IPS-18c (cell line): Measurements from ENCODE around the gene BOLA3.
"Not testable (repeated sequence)": the region's sequence is repeated elsewhere in the genome, so short reads cannot be mapped to it uniquely, and the experiment has no call there.

Experiments used
- H3K4me3 ChIP-seq: 2 replicates; pipeline ENCODE4 v1.7.0; 2013; ENCODE audit warnings: low read depth, mild to moderate bottlenecking, low read length, moderate library complexity; ENCODE audit not compliant: insufficient read depth
- H3K9me3 ChIP-seq: one replicate; pipeline ENCODE4 v1.6.1; 2013; ENCODE audit warnings: mild to moderate bottlenecking, low read length, moderate library complexity; ENCODE audit not compliant: control insufficient read depth, insufficient read depth

BOLA3 gene

DNA sequence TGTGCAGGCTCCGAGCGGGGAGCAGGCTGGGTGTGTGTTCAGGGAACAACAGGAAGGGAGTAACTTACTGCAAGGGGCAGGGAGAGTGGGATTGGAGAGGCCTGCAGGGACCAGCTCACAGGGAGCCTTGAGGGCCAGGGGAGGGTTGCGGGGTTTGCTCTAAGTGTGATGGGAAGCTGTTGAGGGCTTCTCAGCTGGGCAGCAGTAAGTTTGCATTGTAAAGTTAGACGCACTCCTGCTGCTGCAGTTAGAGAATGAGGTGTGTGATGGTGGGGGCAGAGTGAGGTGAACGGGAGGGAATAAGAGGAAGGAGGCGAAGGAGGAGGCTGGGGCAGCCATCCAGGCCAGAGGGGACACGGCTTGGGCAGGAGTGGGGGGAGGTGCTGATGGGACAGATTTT, 53.4 kb downstream of the BOLA3 start:
- H3K4me3 ChIP-seq: no peak overlapping the region

DNA sequence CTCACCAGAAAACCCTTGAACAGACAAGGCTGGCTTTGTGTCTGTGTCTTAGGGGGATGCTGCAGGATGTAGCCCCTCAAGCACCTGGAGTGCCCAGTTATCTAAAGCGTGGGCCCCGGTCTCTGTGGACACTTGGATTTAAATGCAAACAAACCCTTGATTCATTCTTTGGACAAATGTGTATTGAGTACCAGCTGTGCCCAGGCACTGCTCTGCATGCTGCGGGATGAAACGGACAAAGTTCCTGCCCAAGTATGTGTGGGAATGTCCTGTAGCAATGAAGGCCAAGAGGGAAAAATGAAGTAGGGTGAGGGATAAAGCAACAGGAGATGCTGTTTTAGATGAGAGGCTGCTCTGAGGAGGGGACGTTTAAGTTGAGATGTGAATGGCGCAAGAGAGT, 53.9 kb downstream of the BOLA3 start:
- Histone ChIP-seq H3K9me3 (no peaks in the 10 kb centered on the region), H3K4me3 (no peak overlapping the region)

More for the DNA sequence above, 53.4 kb downstream of the BOLA3 start:
- no peaks in the 10 kb centered on the region for H3K9me3 ChIP-seq

DNA sequence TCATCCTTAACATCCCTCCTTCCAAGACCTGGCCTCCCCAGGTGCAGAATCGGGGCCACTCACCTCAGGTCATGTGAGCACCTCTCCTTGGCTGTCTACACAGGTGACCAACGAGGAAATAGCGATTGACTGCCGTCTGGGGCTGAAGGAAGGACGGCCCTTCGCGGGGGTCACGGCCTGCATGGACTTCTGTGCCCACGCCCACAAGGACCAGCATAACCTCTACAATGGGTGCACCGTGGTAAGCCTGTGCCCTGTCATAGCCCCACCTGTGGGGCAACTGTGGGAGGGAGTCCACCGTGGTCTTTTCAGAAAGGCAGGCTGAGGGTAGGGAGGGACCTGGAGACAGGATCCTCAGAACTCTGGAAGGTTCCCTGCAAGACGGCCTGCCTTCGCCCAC, 54.3 kb downstream of the BOLA3 start:
- Histone ChIP-seq H3K9me3 (no peaks in the 10 kb centered on the region), H3K4me3 (no peak overlapping the region)

DNA sequence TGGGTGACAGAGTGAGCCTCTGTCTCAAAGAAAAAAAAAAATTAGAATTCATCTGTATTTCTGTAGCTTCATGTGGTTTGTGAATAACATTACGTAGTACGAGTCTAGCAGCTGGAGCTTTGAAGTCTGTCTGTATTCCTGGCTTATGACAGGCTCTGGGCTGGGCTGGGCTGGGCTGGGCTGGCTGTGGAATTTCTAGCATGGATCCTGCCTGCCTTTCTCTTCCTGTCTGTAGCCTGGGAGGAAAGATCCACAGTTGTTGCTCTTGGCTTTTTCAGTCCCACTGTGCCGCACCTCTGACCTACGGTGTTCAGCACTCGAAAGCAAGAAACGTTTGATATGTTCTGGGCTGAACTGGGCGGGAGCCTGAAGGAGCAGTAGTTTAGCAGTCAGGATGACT, 55.4 kb downstream of the BOLA3 start:
- no peak overlapping the region for H3K4me3 ChIP-seq

DNA sequence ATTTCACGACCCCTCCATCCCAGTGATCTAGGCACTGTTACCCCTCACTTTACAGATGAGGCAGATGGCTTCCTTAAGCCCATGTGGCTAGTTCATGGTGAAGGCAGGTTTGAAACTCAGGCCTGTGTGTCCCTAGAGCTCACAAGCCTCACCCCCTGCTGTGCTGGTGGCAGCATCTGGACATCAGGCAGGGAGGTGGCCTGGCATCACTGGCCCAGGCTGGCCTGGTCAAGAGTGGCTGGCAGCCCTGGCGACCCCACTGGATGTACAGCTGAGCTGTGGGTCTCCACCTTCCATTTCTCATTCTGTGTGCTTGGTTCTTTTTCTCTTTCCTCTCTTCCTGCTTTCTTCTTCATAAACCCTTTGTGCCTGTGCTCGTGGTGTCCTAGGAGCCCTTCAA, 56.3 kb downstream of the BOLA3 start:
- no peak overlapping the region for H3K4me3 ChIP-seq
- no peaks in the 10 kb centered on the region for H3K9me3 ChIP-seq

More for the DNA sequence above, 55.4 kb downstream of the BOLA3 start:
- H3K9me3 ChIP-seq: no peaks in the 10 kb centered on the region

DNA sequence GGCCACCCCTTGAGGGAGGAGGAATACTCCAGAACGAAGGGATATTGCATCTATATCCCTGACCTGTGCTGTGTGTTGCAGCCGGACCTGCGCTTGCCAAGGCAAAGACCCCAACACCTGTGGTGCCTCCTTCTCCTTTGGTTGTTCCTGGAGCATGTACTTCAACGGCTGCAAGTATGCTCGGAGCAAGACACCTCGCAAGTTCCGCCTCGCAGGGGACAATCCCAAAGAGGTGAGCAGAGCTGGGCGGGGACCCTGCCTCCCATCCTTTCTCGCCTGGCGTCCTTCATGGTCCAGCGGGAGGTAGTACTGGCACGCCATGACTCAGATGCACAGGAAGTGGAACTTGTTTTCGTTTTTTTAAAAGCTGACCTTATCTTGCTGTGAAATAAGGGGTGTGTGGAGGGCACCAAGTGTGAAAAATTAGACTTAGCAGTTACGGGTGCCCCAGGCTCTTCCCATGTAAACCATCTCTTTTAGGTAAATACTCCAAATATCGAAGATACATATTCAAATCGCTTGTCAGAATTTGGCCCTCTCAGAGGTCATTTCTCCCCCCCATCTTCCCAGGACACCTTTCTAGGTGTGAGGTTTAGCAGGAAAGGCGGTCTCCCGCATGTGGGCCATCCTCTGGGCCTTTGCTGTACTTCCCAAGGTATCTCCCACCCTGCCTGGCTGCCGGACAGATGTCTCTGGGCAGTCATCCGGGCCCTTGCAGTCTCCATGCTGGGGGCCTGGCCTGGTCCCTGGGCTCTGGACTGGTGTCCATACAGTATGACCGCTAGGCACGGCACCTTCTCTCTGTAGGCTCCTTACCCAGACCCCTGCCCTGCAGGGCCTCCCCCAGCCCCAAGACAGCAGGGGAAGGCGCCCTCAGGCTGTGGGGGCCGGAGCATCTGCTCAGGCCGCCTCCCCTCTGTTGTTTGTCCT, 57.6 kb downstream of the BOLA3 start:
- Histone ChIP-seq H3K4me3 (no peak overlapping the region), H3K9me3 (no peaks in the 10 kb centered on the region)

DNA sequence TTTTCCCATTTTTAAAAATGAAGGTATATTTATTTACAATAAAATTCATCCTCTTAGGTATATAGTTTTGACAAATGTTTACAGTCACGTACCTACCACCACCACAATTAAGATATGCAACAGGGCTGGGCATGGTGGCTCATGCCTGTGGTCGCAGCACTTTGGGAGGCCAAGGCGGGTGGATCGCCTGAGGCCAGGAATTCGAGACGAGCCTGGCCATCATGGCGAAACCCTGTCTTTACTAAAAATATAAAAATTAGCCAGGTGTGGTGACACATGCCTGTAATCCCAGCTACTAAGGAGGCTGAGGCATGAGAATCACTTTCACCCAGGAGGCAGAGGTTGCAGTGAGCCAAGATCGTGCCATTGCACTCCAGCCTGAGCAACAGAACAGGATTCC, 59.0 kb downstream of the BOLA3 start:
- H3K9me3 ChIP-seq, H3K4me3 ChIP-seq: not testable (repeated sequence)

DNA sequence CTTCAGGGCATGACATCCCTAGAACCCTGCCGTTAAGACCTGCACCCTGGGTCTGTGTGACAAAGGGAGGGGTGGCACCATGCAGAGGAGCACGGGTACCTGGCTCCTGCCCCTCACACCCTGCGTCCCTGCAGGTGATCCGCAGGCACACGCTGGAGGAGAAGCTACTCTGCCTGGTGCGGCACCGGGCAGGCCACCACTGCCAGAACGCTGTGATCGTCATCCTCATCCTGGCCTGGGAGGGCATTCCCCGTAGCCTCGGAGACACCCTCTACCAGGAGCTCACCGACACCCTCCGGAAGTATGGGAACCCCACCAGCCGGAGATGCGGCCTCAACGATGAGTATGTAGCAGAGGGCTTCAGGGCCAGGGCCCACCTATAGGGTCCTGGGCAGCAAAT, 60.0 kb downstream of the BOLA3 start:
- Histone ChIP-seq H3K9me3 (no peaks in the 10 kb centered on the region), H3K4me3 (no peak overlapping the region)

DNA sequence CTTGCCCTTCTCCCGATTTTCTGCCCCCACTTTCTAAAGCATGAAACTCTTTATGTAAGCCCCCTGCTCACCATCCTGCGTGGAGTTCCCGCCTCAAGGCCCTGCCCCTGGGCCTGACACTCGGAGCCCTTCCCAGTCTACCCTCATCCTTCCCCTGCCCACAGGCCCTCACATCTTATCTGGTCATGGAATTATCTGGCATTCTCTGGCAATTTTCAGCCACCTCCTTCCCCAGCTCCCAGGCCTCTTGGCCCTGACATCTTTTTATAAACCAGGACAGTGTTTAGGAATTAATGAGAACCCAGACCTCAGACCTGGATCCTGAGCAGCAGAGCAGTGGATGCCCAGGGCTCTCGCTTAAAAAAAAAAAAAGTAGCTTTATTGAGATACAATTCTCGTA, 61.7 kb downstream of the BOLA3 start:
- Histone ChIP-seq H3K9me3 (no peaks in the 10 kb centered on the region), H3K4me3 (no peak overlapping the region)
